GM19025 (cell line): ENCODE data around the gene CPD.

ENCODE experiments used
- ATAC-seq: cut with Tn5 transposase; IDR thresholded peaks from one replicate; pipeline ENCODE4 v1.9.1; 2021; ENCODE audit warnings: mild to moderate bottlenecking, low read depth, moderate library complexity; ENCODE audit not compliant: unreplicated experiment

Gene CPD

GRCh38 chr17:30352240-30352814 lies 26.4 kb upstream of the CPD start:
- ATAC-seq = no peak

- no peak for ATAC-seq
Observed at GRCh38 chr17:30354701-30355100, 24.0 kb upstream of the CPD start.

GRCh38 chr17:30357476-30357875 lies 21.3 kb upstream of the CPD start:
- ATAC-seq = no peak

GRCh38 chr17:30358055-30358760 lies 20.5 kb upstream of the CPD start:
- ATAC-seq = no peak

- no peak for ATAC-seq
Observed at GRCh38 chr17:30360086-30360808, 18.5 kb upstream of the CPD start.

GRCh38 chr17:30361766-30362279 lies 16.9 kb upstream of the CPD start:
- no peak for ATAC-seq

GRCh38 chr17:30363715-30364202 lies 15.0 kb upstream of the CPD start:
- peak; percentile 78 for ATAC-seq

- no peak for ATAC-seq
Observed at GRCh38 chr17:30366536-30366935, 12.2 kb upstream of the CPD start.

GRCh38 chr17:30368912-30369720 lies 9.6 kb upstream of the CPD start:
- no peak for ATAC-seq

- ATAC-seq = no peak
Observed at GRCh38 chr17:30369995-30370394, 8.7 kb upstream of the CPD start.

GRCh38 chr17:30372755-30373154 lies 6.0 kb upstream of the CPD start:
- no peak for ATAC-seq

- no peak for ATAC-seq
Observed at GRCh38 chr17:30375661-30376060, 3.1 kb upstream of the CPD start.

GRCh38 chr17:30376621-30377452 lies 1.9 kb upstream of the CPD start:
- no peak for ATAC-seq

GRCh38 chr17:30377574-30378240 lies 1.0 kb upstream of the CPD start:
- no peak for ATAC-seq

- peak; percentile 3 for ATAC-seq
Observed at GRCh38 chr17:30378241-30378824, 394 bp upstream of the CPD start.

- no peak for ATAC-seq
Observed at GRCh38 chr17:30379303-30379902, 676 bp downstream of the CPD start.

GRCh38 chr17:30379903-30380381 lies 1.2 kb downstream of the CPD start:
- no peak for ATAC-seq

- ATAC-seq = no peak
Observed at GRCh38 chr17:30380643-30381339, 2.1 kb downstream of the CPD start.
